ENCODE data around the gene ZNF552. TPM values are rescaled to one million over a fixed set of nuclear protein-coding genes. Genes with fewer than 3 reads are reported as not detected.

Gene ZNF552
- 10 to 100 TPM in 1 of 2 experiments, 1 to 10 TPM in 1; 9.5 to 11.1 TPM for total RNA-seq

GRCh38 chr19:57814505-57815246 is at the start of gene ZNF552:
Gene ZNF552, minus strand, starts transcription at chr19:57814913. Its CDS starts 170 bp downstream, at chr19:57814743.

GRCh38 chr19:57849666-57850473 is 35.2 kb upstream of the ZNF552 start, which contains the start of gene ZNF587:
Gene ZNF587, plus strand, starts transcription at chr19:57849859. Its CDS starts 180 bp downstream, at chr19:57850039.

GRCh38 chr19:57830071-57830602 is 15.4 kb upstream of the ZNF552 start, which contains the start of gene ZNF587B:
Gene ZNF587B, plus strand, starts transcription at chr19:57830299. Its CDS starts 230 bp downstream, at chr19:57830529.

GRCh38 chr19:57769345-57770131 is 45.2 kb downstream of the ZNF552 start, which contains the start of gene ZNF586:
Gene ZNF586, plus strand, starts transcription at chr19:57769676. Its CDS starts 167 bp downstream, at chr19:57769843.

Other genes with a start within 250 kb of the ZNF552 start
- gene ZNF416, start 236.0 kb downstream of the ZNF552 start, total RNA-seq = 1 to 10 TPM; 7.4 to 8.5 TPM
- 1 to 10 TPM; 8.0 to 9.4 TPM for gene ZIK1, start 230.8 kb downstream of the ZNF552 start, total RNA-seq
- 1 to 10 TPM; 7.6 to 8.2 TPM for gene ZNF530, start 215.0 kb downstream of the ZNF552 start, total RNA-seq
- gene ZNF134, start 200.7 kb downstream of the ZNF552 start, total RNA-seq = 10 to 100 TPM; 19.8 to 20.5 TPM
- 10 to 100 TPM; 18.3 to 21.1 TPM for gene ZNF211, start 181.7 kb downstream of the ZNF552 start, total RNA-seq
- gene ZSCAN4, start 146.0 kb downstream of the ZNF552 start, total RNA-seq = not detected
- gene ZNF551, start 132.9 kb downstream of the ZNF552 start, total RNA-seq = 10 to 100 TPM; 16.1 to 16.8 TPM
- gene ZNF154, start 105.7 kb downstream of the ZNF552 start, total RNA-seq = 1 to 10 TPM; 2.2 to 2.3 TPM
- gene ZNF671, start 87.3 kb downstream of the ZNF552 start, total RNA-seq = 10 to 100 TPM; 13.4 to 15.3 TPM
- gene ZNF776, start 68.1 kb downstream of the ZNF552 start, total RNA-seq = 10 to 100 TPM; 15.0 to 17.0 TPM
- gene ZNF586, start 45.2 kb downstream of the ZNF552 start, total RNA-seq = 10 to 100 TPM; 26.1 to 26.6 TPM
- 10 to 100 TPM; 17.4 to 19.7 TPM for gene ZNF587B, start 15.4 kb upstream of the ZNF552 start, total RNA-seq
- 10 to 100 TPM; 38.0 to 39.0 TPM for gene ZNF587, start 34.9 kb upstream of the ZNF552 start, total RNA-seq
- gene ZNF814, start 74.1 kb upstream of the ZNF552 start, total RNA-seq = 10 to 100 TPM; 20.5 to 22.3 TPM
- 10 to 100 TPM; 24.2 to 24.9 TPM for gene ZNF417, start 101.7 kb upstream of the ZNF552 start, total RNA-seq
- gene ZNF418, start 120.5 kb upstream of the ZNF552 start, total RNA-seq = 1 to 10 TPM; 7.5 to 7.9 TPM
- 1 to 10 TPM; 8.8 to 9.3 TPM for gene ZNF256, start 132.8 kb upstream of the ZNF552 start, total RNA-seq
- gene C19orf18, start 159.6 kb upstream of the ZNF552 start, total RNA-seq = under 1 TPM; 0.38 to 0.43 TPM
- 10 to 100 TPM; 15.1 to 16.4 TPM for gene ZNF606, start 187.9 kb upstream of the ZNF552 start, total RNA-seq
- not detected for gene ZSCAN1, start 219.1 kb upstream of the ZNF552 start, total RNA-seq
- gene ZNF135, start 244.4 kb upstream of the ZNF552 start, total RNA-seq = under 1 TPM; 0.39 to 0.50 TPM

Data from activated naive CD4-positive, alpha-beta T cell treated with anti-CD3 and anti-CD28 coated beads, Interleukin-2, amount 10 ng/mL, durations not matched to agents 5 hours and 36 hours (primary cell).